NCI-H2196 (cell line): ENCODE measurements around the gene HIPK2.

Experiments used
- DNase-seq: peaks from one replicate; lab custom pipeline; 2025; ENCODE audit not compliant: unreplicated experiment; lab: John Stamatoyannopoulos, UW

The HIPK2 gene

DNA sequence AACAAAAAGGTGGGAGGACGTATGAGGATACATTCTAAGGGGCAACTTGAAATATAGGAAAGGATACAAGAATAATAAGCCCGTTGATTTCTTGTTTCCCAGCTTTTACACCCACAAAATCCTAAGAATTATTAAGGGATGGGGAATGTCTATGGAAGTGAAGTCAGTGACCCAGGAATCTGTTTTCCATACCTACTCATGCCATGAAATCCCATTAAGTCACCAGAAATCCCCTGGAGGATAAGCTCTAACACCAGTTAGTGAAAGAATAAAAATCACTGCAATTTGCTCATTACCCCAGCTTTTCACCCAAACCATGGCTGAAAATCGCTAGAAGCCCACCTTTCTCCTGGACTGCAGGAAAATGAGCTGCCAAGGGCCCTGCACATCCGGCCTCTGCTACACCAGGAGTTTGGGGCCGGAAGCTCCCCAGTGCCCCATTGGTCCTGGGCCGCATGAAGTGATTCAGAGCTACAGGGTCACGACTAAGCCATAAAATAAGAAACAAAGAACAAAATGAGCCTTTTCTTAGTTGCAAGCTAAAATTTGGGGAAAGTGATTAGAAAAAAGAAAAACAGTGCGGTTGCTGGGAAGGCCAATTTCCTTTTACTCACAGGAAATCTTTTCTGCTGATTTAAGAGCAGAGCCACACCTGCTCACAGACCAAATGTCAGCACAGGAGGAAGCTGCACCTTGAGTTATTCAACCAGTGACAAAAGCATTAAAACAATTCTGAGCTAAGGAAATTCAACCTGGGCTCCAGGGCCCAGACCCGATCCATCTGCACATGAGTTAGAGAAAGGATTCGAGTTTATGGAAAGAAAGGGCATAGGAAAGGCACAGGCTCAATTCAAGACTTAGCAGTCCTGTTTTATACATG, 40.3 kb downstream of the HIPK2 start:
- DNase-seq, result no peak

DNA sequence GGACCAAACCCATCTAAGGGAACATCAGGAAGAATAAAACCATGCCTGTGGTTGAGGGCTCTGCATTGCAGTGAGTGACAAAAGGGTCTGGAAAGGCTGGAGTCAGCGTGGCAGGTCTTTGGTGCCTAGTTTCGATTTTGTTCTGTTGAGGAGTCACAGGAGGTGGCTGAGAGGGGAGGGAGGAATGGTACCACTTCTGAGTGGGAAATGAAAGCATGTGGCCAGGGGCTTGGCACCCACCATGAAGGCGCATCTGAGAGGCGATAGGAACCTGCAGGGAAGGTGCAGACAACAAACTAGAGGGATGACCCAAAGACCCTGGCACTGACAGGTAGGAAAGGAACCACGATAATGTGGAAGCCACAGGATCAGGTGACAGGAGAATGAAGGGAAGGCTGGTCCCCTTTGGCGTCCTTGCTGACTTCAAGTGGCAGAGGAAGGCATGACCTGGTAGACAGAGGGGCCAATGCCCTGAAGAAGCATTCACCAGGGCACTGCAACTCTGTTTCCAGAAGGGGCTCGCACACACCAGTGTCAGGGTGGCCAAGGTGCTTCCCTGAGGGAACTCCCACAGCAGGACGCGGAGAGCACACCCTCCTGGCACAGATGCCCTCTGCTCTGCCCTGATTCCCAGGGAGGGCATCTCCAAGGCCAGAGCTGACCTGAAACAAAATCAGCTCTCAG, 41.7 kb downstream of the HIPK2 start:
- DNase-seq, result no peak

DNA sequence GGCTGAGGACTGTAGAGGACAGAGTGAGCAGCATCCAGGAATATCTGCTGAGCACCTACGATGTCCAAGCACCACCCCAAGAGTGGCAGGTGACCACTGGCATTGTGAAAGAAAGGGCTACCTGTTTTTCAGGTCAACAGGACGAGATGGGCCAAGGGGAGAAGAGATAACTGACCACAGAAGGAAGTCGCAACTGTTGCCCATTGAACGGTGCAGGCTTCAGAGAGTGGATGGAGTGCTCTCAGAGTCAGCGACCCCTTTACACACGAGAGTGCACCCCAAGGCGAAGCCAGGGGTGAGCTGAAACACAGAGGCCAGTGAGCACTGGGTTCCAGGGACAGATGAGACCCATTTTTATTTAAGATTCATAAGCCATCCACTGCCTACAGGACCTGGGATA, 42.3 kb downstream of the HIPK2 start:
- DNase-seq, result no peak

DNA sequence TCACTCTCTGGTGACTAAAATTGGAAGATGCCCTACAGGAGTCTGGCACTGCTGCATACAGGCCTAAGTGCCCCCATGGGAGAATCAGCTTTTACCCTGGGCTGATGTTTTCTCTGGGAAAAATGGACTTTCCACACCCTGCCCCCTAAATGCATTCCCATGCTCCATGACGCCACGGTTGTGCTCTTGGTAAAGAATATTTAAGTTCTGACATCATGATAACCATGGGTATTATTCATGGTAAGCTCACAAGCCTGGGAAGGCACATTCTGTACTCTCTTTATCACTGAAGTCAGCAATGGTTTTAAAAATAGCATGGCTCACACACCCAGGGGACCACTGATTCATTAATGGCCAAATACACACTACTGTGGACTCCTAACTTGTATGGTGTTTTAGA, 43.4 kb downstream of the HIPK2 start:
- no peak for DNase-seq

DNA sequence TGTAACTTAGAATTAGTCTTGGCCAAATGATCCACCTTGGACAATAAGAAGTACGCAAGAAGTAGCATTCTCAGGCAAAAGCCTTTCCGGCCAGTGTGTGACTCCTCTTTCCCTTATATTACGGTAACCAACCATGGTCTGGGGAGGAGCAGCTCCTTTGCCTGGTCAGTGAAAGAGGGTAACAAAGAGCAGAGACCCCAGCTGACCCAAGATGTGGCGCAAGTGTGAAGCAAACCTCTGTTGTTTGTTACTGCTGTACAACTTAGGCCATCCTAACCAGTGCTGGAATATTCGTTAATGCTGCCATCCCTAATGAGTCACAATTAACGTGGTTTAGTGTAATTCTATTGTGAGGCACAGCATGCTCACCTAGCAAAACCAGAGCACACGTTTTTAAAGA, 44.0 kb downstream of the HIPK2 start:
- no peak for DNase-seq

DNA sequence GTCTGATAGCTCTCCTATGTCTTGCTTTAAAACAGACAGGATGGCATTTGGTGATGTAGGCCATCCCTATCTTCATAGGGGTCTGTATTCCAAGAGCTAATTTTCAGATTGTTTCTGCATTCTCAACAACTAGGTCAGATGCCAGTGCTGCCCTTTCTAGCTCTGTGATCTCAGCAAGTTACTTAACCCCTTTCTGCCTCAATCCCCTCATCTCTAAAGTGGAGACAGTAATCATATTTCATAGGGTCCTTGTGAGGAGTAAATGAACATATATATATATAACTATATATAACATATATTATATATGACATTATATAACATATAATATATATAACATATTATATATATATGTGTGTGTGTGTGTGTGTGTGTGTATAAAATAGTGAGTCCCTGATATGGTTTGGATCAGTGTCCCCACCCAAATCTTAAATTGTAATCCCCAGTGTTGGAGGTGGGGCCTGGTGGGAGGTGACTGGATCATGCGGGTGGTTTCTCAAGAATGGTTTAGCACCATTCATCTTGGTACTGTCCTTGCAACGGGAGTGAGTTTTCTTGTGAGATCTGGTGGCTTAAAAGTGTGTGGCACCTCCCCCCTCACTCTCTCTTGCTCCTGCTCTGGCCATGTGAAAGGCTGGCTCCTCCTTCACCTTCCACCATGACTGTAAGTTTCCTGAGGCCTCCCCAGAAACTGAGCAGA, 45.2 kb downstream of the HIPK2 start:
- no peak for DNase-seq

DNA sequence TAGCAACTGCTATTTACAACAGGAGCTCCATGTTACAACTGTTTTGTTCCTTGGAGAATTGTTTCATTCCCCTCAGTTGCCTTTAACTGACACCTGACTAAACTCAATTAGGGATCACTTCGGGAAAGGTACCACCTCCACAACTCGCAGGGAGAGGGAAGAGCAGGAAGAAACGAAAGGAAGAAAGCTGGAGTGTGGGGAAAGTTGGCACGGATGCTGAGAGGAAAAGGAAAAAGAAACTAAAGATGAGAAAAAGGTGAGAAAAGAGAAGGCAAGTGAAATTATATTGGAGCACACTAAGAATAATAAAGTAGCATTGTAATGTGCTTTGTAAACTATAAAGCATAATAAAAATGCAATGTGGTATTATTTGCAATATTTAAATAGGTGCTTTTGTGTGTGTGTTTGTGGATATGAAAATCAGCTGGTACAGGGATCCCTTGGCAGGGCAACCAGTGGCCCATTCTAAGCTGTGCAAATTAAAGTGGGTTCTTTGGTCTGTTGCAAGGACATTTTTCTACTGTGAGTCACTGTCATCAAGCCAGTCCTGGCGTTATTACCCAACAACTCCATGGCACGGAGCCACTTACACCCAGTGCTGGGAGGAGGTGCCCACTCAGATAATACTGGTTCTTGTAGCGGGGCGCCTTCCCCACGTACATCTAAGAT, 45.9 kb downstream of the HIPK2 start:
- DNase-seq, result peak; percentile 77

DNA sequence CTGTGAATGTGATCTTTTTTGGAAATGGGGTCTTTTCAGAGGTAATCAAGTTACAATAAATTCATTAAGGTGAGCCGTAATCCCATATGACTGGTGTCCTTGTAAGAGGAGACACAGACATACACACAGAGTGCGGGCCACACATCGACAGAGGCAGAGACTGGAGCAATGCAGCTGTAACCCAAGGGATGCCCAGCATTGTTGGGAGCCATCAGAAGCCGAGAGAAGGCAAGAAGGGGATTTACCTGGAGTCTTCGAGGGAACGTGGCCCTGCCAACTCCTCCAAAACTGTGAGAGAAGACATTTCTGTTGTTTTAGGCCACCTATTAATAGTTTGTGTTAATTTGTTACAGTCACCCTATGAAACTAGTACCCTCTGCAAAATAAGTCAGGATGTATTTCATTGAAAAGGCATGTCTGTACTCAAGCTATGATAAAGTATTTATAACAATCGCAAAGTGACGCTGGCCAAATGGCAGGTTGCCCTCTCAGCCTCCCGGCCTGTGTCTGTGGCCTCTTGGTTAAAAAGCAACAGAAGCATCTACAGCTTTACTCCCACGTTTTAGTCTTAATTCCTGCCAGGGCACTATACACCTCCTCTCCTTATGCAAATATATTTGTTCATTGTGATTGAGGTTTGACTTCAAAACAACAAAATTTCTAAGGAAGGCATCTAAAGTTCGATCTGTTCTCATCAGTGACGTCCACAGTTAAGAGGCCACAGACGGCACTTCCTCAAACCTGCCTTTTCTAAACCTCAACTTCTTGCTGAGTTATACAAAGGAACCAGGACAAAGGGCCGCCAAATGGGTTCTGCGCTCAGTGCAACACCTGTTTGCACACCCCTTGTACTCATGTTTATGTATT, 46.8 kb downstream of the HIPK2 start:
- DNase-seq, result no peak

DNA sequence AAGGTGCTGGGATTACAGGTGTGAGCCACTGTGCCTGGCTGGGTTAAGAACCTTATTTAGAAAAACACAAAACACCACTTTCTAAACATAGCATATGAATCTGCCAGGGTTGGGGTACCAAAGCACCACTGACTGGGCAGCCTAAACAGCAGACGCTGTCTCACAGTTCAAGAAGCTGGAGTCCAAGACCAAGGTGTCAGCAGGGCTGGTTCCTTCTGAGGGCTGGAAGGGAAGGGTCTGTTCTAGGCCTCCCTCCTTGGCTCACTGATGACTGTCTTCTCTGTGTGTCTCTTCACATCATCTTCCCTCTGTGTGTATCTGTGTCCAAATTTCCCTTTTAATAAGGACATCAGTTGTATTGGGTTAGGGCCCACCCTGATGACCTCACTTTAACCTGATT, 49.6 kb downstream of the HIPK2 start:
- no peak for DNase-seq

DNA sequence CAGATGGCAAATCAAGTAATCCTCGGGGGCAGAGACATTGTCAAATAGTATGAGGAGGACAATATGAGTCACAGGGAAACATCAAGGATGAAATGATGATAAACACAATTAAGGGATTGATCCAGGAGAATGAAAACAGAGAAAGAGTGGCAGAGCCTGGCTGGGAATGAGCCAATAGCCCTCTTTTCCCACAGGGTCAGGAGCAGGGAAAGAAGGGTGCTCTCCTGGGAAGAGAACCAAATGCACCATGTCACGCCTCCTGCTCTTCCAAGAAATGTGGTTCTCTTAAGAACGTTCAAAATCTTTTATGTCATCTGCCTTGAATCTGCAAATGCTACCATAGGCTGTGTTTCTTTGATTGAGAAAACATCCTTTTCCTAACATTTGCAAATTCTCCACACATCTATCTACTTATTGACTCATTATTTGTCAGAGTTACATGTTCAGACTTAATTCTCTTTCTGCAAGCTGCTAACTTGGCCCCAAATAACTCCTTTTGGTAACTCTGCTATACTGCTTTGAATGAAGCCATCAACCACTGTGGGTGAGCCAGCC, 50.6 kb downstream of the HIPK2 start:
- DNase-seq, result no peak

DNA sequence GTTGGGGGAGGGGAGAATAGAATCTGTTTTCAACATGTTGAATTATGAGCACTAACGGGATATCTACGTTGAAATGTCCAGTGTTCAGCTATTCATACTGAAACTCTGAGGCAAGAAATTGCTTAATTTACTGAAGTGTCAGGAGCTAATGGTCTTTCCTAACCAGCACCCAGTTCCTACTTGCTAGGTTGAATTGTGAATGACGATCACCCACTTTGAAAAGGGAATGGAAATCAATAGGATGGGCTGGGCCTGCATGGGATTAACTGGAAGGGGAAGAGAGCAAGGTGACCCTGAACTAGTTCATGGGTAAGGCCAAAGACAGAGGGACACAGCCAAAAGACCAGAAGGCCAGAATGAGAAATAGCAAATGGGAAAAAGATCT, 51.3 kb downstream of the HIPK2 start:
- no peak for DNase-seq

DNA sequence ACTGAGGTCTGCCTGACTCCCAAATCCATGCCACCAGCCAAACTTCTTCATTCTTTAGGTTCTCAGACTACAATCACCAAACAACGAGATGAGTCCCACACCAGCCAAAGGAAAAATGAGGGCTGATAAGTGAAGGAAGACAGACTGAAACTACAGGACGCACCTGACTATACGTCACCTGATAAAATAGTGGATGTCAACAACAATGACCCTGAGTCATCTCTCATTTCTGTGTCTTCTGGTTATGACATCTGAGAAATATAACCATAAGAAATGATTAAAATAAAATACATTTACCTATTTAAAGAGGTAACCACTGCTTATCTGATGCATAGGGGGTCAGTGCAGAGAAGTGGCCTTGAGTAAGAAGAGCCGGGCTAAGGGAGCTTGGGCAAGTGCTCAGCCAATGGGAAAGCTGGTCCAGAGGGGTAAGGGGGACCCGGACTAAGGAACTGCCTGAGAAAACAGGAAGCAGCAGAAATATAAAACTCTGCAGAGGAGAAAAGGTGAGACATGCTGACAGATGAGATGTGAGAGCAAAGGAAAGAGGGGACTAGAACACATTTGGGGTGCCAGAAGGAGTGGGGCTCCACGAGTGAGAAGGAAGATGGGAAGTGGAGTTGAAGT, 51.8 kb downstream of the HIPK2 start:
- no peak for DNase-seq

DNA sequence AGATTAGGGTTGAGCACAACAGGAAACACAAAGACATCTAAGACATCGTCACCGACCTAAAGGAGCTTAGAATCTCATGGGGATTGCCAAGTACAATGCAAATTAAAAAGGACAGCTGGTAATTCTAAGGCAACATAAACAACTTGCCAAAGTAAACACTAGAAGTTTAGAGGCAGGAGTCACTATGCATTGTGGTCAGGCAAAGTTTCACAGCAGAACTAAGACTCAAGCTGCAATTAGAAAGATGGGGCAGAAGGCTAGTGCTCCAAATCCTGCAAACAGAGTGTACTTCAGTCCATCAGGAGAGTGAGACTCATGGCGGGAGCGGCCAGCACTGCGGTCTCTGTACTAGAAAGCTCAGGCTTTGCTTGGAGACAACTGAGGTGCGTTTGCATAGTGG, 52.7 kb downstream of the HIPK2 start:
- peak; percentile 23 for DNase-seq

DNA sequence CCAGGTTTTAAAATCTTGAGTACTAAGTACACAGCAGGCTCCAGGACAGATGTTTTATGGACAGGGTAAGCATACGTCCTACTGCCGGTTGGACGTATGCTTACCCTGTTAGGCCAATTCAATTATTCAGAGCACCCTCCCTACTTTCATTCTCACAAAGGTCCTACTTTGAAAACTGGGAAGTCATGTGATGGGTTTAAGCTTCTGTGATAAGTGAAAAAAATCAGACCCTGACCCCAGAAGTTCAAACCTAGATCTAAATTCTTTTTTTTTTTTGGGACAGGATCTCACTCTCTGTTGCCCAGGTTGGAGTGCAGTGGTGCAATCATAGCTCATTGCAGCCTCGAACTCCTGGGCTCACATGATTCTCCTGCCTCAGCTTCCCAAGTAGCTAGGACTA, 55.2 kb downstream of the HIPK2 start:
- no peak for DNase-seq

DNA sequence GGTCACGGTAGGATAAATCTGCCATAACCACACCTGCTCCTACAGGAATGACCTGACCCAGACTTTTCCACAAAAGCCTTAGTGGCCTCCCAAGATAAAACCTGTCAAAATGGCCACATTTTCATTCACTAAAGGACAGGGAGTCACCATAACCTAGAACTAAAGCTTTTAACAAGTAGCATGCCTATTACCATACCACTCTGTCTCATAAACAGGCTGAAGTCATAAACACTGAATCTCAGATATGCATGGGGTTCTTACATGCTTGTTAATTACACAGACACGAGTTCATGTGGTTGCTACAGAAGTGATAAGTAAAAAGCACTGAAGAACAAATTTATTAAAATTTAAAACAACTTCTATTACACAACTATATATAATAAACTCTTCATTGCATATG, 56.0 kb downstream of the HIPK2 start:
- no peak for DNase-seq

DNA sequence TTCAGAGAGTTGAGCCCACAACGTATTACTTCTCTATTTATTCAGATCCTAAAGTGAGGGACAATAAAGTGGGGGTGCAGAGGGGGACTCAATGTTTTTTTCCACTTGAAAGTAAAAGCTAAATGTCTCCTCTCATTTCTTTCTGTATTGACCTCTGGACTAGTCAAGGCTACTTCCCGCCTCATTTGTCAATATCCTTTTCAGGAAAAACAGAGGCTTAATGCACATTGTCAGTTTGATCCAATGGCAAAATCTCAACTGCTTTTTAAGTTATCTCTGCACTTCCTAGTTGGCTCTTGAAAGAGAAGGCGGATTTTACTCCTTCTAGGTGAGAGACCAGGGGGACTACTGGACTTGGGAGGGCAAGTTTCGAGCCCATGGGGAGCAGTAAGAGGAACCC, 56.4 kb downstream of the HIPK2 start:
- DNase-seq, result no peak

DNA sequence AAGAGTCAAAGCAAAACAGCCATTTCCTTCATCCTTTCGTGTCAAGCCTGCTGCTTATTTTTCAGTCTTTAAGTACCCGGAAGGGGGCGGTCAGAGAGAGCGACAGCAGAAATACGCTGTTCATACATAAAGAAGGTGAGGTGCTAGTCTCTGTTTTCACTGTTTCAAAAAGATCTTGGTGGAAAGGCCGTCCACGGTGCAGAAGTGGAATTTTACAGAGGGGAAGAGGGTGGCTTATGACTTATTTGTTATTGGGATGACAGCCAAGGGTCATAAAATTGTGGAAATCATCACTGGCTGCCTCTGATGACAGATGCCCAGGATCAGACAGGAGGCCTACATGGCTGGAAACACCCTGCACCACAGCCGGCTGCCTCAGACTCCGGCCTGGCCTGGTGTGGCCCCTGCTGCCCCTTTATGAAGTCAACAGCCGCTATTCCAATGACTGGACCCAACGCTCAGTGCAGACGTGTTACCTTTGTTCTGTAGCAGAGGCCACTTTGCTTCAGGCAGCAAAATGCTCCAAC, 57.0 kb downstream of the HIPK2 start:
- no peak for DNase-seq

DNA sequence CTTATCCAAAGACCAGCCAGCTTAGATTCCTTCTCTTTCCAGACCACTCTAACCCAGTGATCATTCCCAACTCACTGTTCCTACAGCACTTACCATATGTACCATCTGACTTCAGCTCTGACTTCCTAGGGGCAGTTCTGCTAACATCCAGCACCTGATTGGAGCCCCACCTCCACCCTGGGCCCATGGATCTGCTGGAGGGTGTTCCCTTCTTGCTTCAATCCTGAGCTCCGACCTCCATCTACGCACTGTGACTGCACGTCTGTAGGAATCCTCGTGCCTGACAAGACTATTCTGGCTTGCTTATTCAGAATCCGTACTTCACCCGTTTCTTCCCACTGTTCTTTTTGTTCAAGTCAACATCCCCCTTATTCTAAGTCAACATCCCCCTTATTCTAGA, 57.6 kb downstream of the HIPK2 start:
- DNase-seq, result no peak

DNA sequence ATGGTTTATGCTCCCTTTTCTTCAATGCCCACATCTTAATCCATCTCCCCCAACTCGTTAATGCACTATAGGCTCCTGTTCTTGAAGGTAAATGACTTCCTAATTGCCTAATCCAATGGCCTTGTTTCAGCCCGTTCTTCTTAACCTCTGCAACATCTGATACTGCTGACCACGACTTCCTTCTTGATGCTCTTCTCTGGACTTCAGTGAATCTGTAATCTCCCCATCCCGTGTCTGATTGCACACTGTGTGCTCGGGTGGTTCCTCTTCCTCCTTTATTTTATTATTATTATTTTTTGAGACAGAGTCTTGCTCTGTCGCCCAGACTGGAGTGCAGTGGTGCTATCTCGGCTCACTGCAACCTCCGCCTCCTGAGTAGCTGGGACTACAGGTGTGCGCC, 58.9 kb downstream of the HIPK2 start:
- no peak for DNase-seq

DNA sequence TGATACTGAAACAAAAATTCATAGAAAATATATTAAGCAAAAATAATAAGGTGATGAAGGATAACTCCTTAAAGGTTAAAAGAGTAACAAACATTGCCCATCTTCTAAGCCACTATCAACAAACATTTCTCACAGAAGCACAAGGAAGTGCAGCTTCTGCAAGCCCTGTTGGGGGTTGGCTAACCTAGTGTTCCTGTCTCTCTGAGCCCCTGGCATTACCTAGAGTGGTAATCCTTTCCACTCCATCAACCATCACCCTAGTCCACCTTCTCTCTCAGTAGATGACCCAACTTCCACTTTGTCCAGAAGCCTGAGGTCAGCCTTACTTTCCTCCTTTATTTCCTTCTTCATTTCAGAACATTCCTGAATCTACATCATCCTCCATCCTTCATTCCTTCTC, 59.7 kb downstream of the HIPK2 start:
- no peak for DNase-seq
